ENCODE data around the gene CRELD1.
"Not testable (repeated sequence)": the region's sequence is repeated elsewhere in the genome, so short reads cannot be mapped to it uniquely, and the experiment has no call there.

CRELD1 gene

DNA sequence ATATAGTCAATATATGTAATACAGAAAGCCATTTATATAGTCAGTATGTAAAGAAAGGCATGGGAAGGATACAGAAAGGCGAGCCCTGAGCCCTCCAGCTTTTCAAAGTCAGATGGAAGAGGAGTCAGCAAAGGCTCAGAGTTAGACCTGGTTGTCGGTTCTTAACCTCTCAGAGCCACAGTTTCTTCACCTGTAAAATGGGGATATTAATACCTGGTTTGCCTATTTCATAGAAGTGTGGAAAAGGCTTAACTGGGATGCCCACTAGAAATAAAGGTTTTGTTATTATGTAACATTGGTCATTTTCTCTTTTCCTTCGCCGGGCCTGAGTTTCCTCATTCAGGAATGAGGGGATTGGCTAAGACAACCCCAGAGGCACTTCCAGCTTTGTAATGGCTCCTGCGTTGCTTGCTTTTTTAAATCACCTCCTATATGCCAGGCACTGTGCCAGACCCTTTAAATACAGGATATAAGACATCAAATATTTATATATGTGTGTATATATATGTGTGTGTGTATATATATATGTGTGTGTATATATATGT, 2.4 kb downstream of the CRELD1 start:
- DNase-seq (ENCODE audit: low spot score), result no peak

DNA sequence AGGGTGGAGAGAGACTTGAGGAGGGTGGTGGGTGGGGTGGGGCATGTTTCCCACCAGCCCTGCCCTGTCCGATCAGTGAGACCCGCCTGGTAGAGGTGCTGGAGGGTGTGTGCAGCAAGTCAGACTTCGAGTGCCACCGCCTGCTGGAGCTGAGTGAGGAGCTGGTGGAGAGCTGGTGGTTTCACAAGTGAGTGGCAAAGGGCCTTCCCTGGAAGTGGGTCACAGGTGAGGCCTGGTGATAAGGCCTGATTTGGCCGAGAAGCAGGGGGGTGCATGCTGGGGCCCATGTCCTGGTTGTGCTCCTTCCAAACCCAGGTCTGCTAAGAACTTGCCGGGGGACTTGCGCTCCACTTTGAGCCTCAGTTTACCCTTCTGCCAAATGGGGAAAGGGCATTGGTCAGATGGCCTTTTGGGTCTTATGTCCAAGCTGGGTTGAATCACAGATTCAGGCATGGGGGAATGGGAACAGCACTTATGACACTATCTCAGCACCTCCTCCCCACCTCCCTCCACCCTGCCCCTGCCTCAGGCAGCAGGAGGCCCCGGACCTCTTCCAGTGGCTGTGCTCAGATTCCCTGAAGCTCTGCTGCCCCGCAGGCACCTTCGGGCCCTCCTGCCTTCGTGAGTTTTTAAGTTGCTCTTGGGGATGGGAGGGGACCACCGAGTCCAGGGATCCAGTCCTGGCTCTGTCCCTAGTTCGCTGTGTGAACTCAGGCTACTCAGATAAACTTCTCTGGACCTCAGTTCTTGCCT, 4.0 kb downstream of the CRELD1 start:
- DNase-seq (ENCODE audit: low spot score), result no peak

DNA sequence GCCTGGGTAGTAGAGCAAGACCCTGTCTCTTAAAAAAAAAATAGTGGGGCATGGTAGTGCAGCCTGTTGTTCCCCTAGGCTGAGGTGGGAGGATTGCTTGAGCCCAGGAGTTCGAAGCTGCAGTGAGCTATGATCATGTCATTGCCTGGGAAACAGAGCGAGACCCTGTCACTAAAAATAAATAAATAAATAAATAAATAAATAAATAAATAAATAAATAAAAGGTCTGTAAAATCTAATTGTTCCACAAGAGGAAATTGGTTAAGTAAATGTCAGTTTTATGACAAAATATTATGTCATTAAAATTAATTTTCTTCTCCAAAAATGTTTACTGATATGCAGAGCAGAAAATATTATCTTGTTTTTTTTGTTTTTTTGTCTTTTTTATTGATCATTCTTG, 5.3 kb downstream of the CRELD1 start:
- DNase-seq (ENCODE audit: low spot score), result no peak

DNA sequence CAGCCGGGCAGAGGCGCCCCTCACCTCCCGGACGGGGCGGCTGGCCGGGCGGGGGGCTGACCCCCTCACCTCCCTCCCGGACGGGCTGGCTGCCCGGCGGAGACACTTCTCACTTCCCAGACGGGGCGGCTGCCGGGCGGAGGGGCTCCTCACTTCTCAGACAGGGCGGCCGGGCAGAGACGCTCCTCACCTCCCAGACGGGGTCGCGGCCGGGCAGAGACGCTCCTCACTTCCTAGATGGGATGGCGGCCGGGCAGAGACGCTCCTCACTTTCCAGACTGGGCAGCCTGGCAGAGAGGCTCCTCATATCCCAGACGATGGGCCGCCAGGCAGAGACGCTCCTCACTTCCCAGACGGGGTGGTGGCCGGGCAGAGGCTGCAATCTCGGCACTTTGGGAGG, 6.3 kb downstream of the CRELD1 start:
- DNase-seq (ENCODE audit: low spot score), result not testable (repeated sequence)

DNA sequence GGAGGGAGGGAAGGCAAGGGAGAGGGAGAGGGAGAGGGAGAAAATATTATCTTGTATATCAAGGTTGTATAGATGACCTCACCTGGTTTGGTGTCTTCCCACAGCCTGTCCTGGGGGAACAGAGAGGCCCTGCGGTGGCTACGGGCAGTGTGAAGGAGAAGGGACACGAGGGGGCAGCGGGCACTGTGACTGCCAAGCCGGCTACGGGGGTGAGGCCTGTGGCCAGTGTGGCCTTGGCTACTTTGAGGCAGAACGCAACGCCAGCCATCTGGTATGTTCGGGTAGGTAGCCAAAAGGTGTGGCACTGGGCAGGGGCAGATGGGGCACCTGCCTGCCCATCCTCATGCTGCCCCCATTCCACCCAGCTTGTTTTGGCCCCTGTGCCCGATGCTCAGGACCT, 7.1 kb downstream of the CRELD1 start:
- no peak for DNase-seq (ENCODE audit: low spot score)

DNA sequence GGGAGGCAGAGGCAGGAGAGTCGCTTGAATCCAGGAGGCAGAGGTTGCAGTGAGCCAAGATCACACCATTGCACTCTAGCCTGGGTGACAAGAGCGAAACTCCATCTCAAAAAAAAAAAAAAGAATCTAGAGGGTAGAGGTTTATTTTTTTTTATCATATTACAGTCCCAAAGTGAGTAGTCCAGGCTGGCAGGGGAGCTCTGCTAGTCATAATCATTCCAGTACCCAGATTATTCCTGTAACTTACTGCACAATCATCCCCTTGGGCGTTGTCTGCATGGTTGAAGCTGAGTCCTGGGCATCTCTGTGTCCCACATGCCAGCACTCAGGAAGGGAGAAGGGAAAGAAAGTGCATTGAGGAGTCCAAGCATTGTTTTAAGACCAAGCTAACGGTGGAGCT, 8.5 kb downstream of the CRELD1 start:
- no peak for DNase-seq (ENCODE audit: low spot score)

DNA sequence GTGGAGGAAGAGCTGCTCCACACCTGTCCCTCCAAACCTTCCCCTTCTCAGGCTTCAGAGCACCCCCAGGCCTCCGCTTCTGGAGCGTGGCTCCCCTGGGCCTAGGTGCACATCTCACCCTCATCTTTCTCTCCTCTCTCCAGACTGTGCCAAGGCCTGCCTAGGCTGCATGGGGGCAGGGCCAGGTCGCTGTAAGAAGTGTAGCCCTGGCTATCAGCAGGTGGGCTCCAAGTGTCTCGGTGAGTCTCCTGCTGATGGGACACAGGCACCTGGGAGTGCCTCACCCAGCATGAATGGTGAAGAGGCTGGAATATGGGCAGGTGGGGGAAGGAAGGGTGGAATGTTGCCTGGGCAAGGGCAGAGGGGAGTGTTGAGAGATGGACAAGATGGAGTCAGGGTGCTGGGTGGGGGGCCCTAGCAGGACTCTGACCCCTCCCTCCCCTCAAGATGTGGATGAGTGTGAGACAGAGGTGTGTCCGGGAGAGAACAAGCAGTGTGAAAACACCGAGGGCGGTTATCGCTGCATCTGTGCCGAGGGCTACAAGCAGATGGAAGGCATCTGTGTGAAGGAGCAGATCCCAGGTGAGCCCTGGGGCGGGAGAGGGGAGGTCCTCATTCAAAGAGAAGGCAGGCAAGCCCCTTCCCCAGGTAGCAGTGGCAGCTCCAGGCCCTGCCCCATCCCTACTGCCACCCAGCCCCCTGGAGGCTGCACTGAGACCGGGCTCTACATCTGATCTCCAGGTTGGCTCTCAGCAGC, 9.5 kb downstream of the CRELD1 start:
- no peak for DNase-seq (ENCODE audit: low spot score)

DNA sequence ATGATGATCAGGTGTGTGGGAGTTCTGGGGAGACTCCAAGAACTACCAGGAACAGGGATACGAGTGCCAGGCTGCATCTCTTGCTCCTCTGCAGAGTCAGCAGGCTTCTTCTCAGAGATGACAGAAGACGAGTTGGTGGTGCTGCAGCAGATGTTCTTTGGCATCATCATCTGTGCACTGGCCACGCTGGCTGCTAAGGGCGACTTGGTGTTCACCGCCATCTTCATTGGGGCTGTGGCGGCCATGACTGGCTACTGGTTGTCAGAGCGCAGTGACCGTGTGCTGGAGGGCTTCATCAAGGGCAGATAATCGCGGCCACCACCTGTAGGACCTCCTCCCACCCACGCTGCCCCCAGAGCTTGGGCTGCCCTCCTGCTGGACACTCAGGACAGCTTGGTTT, 10.6 kb downstream of the CRELD1 start:
- no peak for DNase-seq (ENCODE audit: low spot score)

DNA sequence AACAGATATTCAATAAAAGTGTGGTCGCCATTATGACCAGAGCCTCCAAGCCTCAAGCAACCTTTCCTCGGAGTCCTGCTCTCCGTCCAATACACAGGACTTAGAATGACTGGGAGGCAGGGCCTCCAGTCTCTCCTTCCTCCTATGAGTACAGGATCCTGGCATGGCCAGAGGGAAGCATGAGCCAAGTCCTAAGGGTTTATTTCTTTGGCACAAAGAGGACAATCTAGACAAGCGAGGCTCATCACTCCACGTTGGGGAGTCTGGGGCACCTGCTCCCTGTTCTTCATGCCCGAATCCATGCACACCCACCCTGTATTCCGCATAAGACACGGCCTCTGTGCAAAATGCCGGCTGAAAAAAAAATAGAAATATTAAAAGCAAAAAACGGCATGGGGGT, 11.7 kb downstream of the CRELD1 start:
- DNase-seq (ENCODE audit: low spot score), result no peak

DNA sequence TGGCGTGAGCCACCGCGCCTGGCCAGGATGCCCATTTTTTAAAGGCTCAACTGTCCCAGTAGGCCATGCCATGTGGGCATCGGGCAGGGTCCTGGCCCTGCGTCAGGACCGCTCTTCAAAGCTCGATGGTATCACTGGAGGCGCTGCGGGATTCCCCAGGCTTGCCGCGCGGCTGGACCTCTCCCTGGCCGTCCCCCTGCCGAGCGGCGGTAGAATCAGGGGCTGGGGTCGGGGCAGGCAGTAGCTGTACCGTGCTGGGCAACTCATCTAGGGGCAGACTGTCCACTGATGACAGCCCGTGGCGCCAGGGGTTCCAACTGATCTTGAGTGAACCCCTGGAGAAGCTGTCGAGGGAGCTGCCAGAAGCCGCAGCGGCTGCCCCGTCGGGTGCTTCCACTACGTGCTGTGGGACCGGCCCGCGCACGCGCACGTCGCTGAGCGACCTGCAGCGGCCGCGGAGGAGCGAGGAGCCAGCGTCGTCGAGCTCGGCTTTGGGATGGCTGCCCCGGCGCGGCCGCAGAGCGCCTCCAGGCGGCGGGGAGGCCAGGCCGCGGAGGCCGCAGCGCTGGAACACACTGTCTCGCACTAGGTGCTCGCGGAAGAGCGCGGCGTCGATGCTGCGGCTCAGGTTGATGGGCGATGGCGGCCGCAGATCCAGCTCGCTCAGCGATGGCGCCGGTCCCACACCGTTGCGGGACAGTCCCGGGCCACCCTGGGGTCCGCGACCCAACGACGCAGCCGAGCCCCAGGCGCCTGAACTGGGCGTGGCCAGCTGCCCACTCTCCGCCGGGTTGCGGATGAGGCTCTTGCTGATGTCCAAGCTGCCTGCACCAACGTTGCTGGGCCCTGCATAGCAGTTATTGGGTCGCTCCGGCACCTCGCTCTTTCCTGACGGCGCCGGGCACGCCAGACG, 12.7 kb downstream of the CRELD1 start:
- peak; percentile 87 for DNase-seq (ENCODE audit: low spot score)

DNA sequence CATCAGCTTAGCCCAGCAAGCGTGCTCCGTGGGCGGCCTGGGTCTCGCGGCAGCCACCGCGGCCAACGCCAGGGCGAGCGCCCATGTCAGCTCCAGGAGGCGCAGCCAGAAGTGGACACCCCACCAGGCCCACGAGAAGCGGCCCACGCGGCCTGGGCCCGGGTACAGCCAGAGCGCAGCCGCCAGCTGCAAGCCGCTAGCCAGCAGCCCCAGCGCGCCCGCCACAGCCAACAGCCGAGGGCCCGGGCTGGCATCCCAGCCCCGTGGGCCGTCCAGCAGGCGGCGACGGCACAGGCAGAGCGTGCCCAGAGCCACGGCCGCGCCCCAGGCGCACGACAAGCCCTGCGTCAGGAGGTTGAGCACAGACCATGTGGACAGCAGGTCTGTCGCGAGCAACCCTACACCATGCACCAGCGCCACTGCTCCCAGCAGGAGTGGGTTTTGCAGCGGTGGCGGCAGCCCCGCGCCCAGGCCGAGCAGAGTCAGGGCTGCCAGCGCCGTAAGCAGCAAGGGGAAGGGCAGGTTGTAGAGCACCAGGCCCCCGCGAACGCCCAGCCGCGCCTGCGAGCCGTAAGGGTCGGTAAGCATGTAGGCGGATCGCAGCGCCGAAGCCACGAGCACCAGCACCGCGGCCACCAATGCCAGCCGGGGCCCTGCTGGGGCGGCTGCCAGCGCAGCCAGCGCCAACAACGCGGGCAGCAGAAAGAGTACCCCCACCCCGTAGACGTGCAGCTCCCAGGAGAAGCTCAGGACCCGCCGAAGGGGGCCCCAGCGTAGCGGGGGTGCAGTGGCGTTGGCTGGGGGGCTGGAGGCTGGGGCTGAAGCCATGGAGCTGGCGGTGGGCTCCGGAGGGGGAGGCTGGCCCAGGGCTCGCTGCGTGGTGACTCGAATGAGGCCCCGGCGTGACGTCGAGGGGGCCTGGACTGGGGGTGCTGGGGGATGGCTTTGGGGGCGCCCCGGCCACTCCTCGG, 13.7 kb downstream of the CRELD1 start:
- peak; percentile 57 for DNase-seq (ENCODE audit: low spot score)

DNA sequence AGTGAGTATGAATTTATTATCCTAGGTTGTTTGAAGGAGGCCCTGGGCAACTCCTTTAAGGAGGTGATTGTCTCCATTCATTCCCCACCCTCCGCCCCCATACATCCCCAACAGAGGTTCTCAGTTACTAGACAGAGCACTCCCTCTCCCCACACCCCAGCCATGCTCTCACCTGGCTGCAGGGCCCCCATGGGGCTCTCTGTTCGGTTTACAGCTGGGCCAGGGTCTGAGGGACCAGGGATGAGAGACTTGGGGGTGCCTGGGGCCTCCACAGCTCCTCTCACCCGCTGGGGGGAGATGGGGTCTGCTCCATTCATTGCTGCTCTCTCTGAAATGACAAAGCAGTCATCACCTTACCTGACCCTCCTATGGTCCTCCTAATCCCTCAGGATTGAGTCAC, 15.0 kb downstream of the CRELD1 start:
- DNase-seq (ENCODE audit: low spot score), result no peak

DNA sequence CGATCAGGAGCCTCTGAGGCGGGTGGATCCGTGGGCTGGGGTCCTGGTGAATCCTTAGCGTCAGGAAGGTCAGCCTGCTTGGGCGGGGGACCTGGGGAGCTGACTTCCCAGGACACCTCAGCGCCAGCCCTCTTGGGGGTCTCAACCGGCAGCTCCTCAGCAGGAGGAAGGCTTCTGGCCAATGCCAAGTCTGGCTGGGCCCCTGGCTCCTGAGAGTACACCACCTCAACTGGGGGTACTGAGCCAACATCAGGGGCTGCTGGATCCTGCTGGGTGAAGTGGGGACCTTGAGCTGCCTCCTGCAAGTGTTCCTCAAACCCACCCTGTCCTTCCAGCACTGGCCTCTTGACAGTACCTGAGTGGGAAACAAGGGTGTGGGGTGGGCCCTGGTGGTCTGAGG, 15.5 kb downstream of the CRELD1 start:
- no peak for DNase-seq (ENCODE audit: low spot score)

DNA sequence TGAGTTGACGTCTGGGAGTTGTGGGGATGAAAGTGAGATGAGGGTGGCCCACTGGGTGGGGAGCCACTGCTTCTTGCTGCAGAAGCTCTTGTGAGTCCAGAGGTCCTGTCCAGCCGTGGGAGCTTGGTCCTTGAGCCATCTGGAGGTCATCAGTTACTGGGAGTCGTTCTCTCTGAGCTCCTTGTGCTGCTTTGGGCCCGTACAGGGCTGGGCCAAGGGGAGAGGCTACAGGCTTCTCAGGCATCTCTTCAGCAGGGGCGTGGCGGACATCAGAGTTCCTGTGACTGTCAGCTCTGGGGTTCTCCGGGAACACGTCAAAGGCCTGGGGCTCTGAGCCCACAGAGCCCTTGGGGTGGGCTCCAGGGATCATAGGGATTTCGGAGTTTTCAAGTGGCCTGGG, 16.0 kb downstream of the CRELD1 start:
- DNase-seq (ENCODE audit: low spot score), result no peak

DNA sequence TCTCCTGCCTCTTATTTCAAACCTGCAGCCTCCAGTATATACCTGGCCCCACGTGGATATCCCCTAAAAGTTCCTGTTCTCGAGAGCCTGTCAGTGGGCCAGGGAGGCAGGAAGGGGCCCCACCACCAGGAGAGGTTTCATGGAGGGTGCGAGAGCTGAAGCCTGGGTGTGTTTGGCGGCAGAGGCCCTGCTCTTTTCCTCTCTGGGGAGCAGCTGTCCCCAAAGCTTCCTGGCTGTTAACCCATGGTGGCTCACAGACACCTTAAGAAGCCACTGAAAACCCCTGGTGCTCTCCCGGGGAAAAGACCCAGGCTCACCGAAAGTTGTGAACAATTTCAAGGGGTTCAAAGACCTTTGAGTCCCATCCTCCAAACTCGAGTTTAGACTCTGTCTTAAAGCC, 17.5 kb downstream of the CRELD1 start:
- no peak for DNase-seq (ENCODE audit: low spot score)

DNA sequence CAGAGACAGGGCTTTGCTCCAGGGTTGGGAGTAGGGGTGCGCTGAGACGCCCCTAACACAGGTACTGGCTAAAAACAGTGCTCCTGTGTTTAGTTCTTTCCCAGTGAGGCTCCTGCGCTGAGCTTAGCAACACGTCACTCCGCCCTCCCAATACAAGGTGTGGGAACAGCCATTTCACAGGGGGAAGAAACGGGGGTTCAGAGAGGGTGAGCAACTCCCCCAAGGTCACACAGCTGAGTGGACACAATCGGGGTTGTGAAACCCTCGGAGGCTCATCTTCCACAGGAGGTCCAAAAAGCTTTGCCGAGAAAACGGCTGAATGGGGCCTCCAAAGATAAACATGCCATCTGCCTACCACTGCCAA, 17.9 kb downstream of the CRELD1 start:
- DNase-seq (ENCODE audit: low spot score), result no peak

DNA sequence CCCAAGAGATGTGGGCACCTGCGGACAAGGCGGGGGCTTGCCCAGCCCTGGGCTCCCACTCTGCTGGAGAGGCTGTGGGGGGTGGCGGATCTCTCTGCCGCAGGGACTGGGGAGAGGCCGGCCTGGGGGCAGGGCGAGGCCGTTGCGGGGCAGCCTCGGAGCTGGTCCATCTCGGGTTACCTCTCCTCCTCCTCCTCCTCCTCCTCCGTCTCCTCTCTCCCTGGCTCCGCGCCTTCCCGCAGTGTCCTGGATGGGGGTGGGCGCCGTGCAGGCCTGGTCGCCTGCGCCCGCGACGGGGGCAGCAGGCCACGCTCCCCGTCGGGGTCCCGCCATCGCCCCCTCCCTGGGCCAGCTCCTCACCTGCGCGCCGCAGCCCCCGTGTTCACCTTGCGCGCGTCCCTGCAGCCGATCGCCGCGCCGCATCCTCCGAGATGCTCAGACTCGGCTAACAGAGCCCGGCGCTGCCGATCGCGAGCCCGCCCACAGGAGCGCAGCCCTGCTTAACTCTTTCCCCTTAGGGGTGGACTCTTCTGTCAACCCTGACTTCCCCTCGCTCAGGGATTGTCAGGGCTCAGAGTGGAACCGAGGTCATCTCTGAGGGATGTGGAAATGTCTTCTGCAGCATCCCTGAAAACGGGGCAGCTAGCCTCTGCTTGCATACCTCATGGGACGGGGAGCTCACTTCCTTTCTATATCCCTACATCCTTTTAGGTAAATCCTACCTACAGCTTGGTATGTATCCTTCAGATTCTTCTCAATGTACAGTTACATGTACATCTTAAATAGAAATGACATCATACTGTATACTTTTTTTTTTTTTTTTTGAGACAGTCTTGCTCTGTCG, 18.6 kb downstream of the CRELD1 start, which contains the start of gene PRRT3:
Gene PRRT3, minus strand, starts transcription at position 447 of the 844 bp plus-strand sequence. CDS start 2,293 bp downstream, outside the sequence.
- DNase-seq (ENCODE audit: low spot score), result no peak

DNA sequence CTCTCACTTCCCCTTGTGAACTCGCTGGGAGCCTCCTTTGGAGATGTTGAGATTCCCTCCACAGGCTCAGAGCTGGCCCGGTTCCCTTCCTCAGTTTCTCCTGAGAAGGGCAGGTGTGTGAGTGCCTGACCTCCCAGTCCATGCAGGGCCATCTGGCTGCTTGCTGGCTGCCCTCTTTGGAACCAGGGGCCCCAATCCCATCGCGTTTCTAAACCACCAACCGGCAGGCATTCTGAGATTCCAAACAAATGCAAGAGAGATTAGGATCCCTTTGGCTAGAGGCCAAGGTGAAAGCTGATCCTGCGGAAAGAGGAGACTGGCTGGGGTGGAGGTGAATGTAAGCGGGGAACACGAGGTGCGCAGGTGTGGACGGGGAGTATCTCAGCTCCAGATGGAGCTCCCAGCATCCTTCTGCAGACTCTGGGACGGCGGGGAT, 21.5 kb downstream of the CRELD1 start:
- DNase-seq (ENCODE audit: low spot score), result no peak

DNA sequence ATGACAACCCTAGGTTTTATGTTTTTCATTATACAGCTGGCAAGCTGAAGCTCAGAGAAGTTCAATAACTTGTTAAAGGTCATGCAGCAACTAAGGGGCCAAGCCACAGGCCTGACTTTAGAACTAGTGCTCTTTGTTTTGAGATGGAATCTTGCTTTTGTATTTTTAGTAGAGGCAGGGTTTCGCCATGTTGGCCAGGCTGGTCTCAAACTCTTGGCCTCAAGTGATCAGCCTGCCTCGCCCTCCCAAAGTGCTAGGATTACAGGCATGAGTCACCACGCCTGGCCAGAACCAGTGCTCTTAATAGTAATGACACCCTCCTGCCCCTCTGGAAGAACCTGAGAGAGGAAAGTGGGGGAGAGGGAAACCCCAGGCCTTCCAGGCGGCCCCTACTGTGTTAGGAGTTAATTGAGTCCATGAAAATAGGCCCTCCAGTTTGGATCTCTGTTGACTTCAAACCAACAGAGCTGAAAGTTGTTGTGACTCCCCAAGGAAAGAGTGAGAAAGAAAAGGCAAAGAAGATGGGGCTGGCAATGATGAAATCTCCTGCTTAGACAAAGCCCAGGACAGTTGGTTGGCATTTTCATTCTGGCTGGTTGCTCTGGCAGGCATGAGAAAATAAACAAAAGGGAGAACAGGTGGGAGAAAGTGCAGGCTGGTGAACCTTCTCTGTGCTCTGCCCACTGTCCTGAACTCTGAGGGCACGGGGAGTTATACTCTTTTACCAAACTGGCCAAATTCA, 22.1 kb downstream of the CRELD1 start:
- DNase-seq (ENCODE audit: low spot score), result no peak
